Activated CD4-positive, alpha-beta T cell treated with anti-CD3 and anti-CD28 coated beads, Interleukin-2, amount 10 ng/mL, durations not matched to agents 7 days and 5 days (primary cell): ENCODE data around the gene TUBB1. TPM values are rescaled to one million over a fixed set of nuclear protein-coding genes. Genes with fewer than 3 reads are reported as not detected.
"Not testable (repeated sequence)": the region's sequence is repeated elsewhere in the genome, so short reads cannot be mapped to it uniquely, and the experiment has no call there.

Experiments
- CTCF ChIA-PET: fragments of 350-600 bp; sonication (Branson Sonifier 250); formaldehyde crosslinking; loops from one replicate; lab custom pipeline; 2021; ENCODE audit warnings: antibody characterized with exemption; lab: Charles Lee
- POLR2A ChIA-PET: fragments of 350-600 bp; sonication (Branson Sonifier 250); formaldehyde crosslinking; loops from one replicate; lab custom pipeline; 2021; ENCODE audit warnings: antibody characterized with exemption; lab: Charles Lee
- DNase-seq: peaks from one replicate; pipeline ENCODE4 v3.0.0-alpha.2; 2020
- H3K27ac Mint-ChIP-seq: one replicate; pipeline ENCODE4 v1.8.0; 2021; ENCODE audit warnings: mild to moderate bottlenecking, moderate library complexity, mixed read lengths
- H3K27me3 Mint-ChIP-seq: one replicate; pipeline ENCODE4 v1.8.0; 2021; ENCODE audit warnings: mixed read lengths
- H3K36me3 Mint-ChIP-seq: one replicate; pipeline ENCODE4 v1.8.0; 2021; ENCODE audit warnings: low read depth, mixed read lengths
- H3K4me1 Mint-ChIP-seq: one replicate; pipeline ENCODE4 v1.8.0; 2021; ENCODE audit warnings: mixed read lengths
- H3K4me3 Mint-ChIP-seq: one replicate; pipeline ENCODE4 v1.8.0; 2021; ENCODE audit warnings: mild to moderate bottlenecking, moderate library complexity, mixed read lengths
- H3K9me3 Mint-ChIP-seq: one replicate; pipeline ENCODE4 v1.8.0; 2021; ENCODE audit warnings: mixed read lengths
- total RNA-seq, 2 experiments: library from RNA; stranded (reverse); gene quantifications; one replicate each; pipeline ENCODE4 v1.2.3, GENCODE V29; 2021

Gene TUBB1
- total RNA-seq, 2 experiments from 2014 or later = not detected

GRCh38 chr20:58982406-58983114, 36.7 kb upstream of the TUBB1 start:
- H3K9me3 Mint-ChIP-seq = no peaks in the 10 kb centered on the region
- ChIA-PET CTCF (interaction anchor here (0.6 to 1.1 kb wide), 4 partner anchors 29 to 529 kb away, joined by 3 to 6 read pairs (median 4); partner anchors contain the start of gene ATP5F1E), POLR2A (no interaction called here)
- peaks cover 38% of the 10 kb centered on the region for H3K4me1 Mint-ChIP-seq
- peaks cover 3% of the 10 kb centered on the region for H3K27me3 Mint-ChIP-seq
- DNase-seq = no peak
- peak overlapping the region; percentile 72 for H3K27ac Mint-ChIP-seq
- peak overlapping the region; percentile 94 for H3K4me3 Mint-ChIP-seq
- H3K36me3 Mint-ChIP-seq = peaks cover 29% of the 10 kb centered on the region

GRCh38 chr20:58983115-58983468, 36.1 kb upstream of the TUBB1 start:
- H3K9me3 Mint-ChIP-seq, DNase-seq, H3K27ac Mint-ChIP-seq, POLR2A ChIA-PET, H3K27me3 Mint-ChIP-seq: not testable (repeated sequence)
- Mint-ChIP-seq H3K4me1 (peaks cover 38% of the 10 kb centered on the region), H3K4me3 (peak overlapping the region; percentile 94), H3K36me3 (peaks cover 34% of the 10 kb centered on the region)
- CTCF ChIA-PET = interaction anchor here (0.7 to 1.1 kb wide), 4 partner anchors 28 to 1081 kb away, joined by 3 to 6 read pairs (median 4); partner anchors contain the start of gene ATP5F1E

GRCh38 chr20:58984691-58985090, 34.5 kb upstream of the TUBB1 start:
- ChIA-PET POLR2A (no interaction called here), CTCF (interaction anchor here (0.6 to 0.9 kb wide), 2 partner anchors 8 to 24 kb away, joined by 3 read pairs; no protein-coding TSS in a partner anchor)
- no peak for DNase-seq
- Mint-ChIP-seq H3K27me3 (peaks cover 2% of the 10 kb centered on the region), H3K4me3 (no peak overlapping the region), H3K9me3 (no peaks in the 10 kb centered on the region), H3K4me1 (peaks cover 38% of the 10 kb centered on the region), H3K36me3 (peaks cover 47% of the 10 kb centered on the region), H3K27ac (no peak overlapping the region)

- Mint-ChIP-seq H3K9me3 (no peaks in the 10 kb centered on the region), H3K36me3 (peaks cover 54% of the 10 kb centered on the region), H3K4me1 (peaks cover 37% of the 10 kb centered on the region), H3K27me3 (no peaks in the 10 kb centered on the region), H3K27ac (no peak overlapping the region), H3K4me3 (no peak overlapping the region)
- no peak for DNase-seq
- ChIA-PET POLR2A (no interaction called here), CTCF (no interaction called here)
Observed at GRCh38 chr20:58985656-58986055, 33.6 kb upstream of the TUBB1 start.

GRCh38 chr20:58986286-58986967, 32.8 kb upstream of the TUBB1 start:
- no peak for DNase-seq
- CTCF ChIA-PET = interaction anchor here (0.9 to 1.0 kb wide), 2 partner anchors 8 to 10 kb away, joined by 3 read pairs; no protein-coding TSS in a partner anchor
- Mint-ChIP-seq H3K9me3 (no peaks in the 10 kb centered on the region), H3K4me3 (no peak overlapping the region), H3K27me3 (no peaks in the 10 kb centered on the region), H3K36me3 (peaks cover 61% of the 10 kb centered on the region), H3K27ac (no peak overlapping the region), H3K4me1 (peaks cover 37% of the 10 kb centered on the region)
- POLR2A ChIA-PET = interaction anchor here (1.1 kb wide), 1 partner anchor 97 kb away, joined by 3 read pairs; no protein-coding TSS in a partner anchor

- POLR2A ChIA-PET = interaction anchor here (1.1 kb wide), 1 partner anchor 98 kb away, joined by 3 read pairs; no protein-coding TSS in a partner anchor
- Mint-ChIP-seq H3K4me3 (no peak overlapping the region), H3K4me1 (peaks cover 34% of the 10 kb centered on the region), H3K27ac (no peak overlapping the region), H3K27me3 (no peaks in the 10 kb centered on the region), H3K9me3 (no peaks in the 10 kb centered on the region), H3K36me3 (peaks cover 66% of the 10 kb centered on the region)
- CTCF ChIA-PET = interaction anchor here (0.9 to 1.0 kb wide), 2 partner anchors 8 to 9 kb away, joined by 3 read pairs; no protein-coding TSS in a partner anchor
- DNase-seq = no peak
Observed at GRCh38 chr20:58986968-58987517, 32.2 kb upstream of the TUBB1 start.

GRCh38 chr20:58987790-58988564, 31.3 kb upstream of the TUBB1 start:
- H3K27ac Mint-ChIP-seq = no peak overlapping the region
- no peak for DNase-seq
- H3K36me3 Mint-ChIP-seq = peaks cover 67% of the 10 kb centered on the region
- ChIA-PET CTCF (interaction anchor here (0.6 kb wide), 1 partner anchor 13 kb away, joined by 3 read pairs; no protein-coding TSS in a partner anchor), POLR2A (interaction anchor here (1.1 kb wide), 1 partner anchor 99 kb away, joined by 3 read pairs; no protein-coding TSS in a partner anchor)
- no peaks in the 10 kb centered on the region for H3K9me3 Mint-ChIP-seq
- no peaks in the 10 kb centered on the region for H3K27me3 Mint-ChIP-seq
- no peak overlapping the region for H3K4me3 Mint-ChIP-seq
- peaks cover 26% of the 10 kb centered on the region for H3K4me1 Mint-ChIP-seq

- Mint-ChIP-seq H3K4me1 (peaks cover 23% of the 10 kb centered on the region), H3K4me3 (no peak overlapping the region), H3K36me3 (peaks cover 72% of the 10 kb centered on the region), H3K27me3 (no peaks in the 10 kb centered on the region), H3K9me3 (no peaks in the 10 kb centered on the region), H3K27ac (no peak overlapping the region)
- ChIA-PET POLR2A (no interaction called here), CTCF (interaction anchor here (0.6 kb wide), 1 partner anchor 13 kb away, joined by 3 read pairs; no protein-coding TSS in a partner anchor)
- no peak for DNase-seq
Observed at GRCh38 chr20:58988565-58988882, 30.7 kb upstream of the TUBB1 start.

- Mint-ChIP-seq H3K4me1 (peaks cover 16% of the 10 kb centered on the region), H3K36me3 (peaks cover 73% of the 10 kb centered on the region), H3K9me3 (no peaks in the 10 kb centered on the region), H3K27me3 (no peaks in the 10 kb centered on the region), H3K27ac (no peak overlapping the region), H3K4me3 (no peak overlapping the region)
- ChIA-PET POLR2A (no interaction called here), CTCF (no interaction called here)
- DNase-seq = no peak
Observed at GRCh38 chr20:58989196-58989595, 30.0 kb upstream of the TUBB1 start.

- peaks cover 9% of the 10 kb centered on the region for H3K4me1 Mint-ChIP-seq
- POLR2A ChIA-PET = no interaction called here
- CTCF ChIA-PET = interaction anchor here (0.6 kb wide), 1 partner anchor 12 kb away, joined by 4 read pairs; no protein-coding TSS in a partner anchor
- peaks cover 83% of the 10 kb centered on the region for H3K36me3 Mint-ChIP-seq
- no peak overlapping the region for H3K4me3 Mint-ChIP-seq
- DNase-seq = no peak
- no peak overlapping the region for H3K27ac Mint-ChIP-seq
- no peaks in the 10 kb centered on the region for H3K27me3 Mint-ChIP-seq
- H3K9me3 Mint-ChIP-seq = no peaks in the 10 kb centered on the region
Observed at GRCh38 chr20:58990651-58991445, 28.4 kb upstream of the TUBB1 start.

- no peak overlapping the region for H3K27ac Mint-ChIP-seq
- ChIA-PET CTCF (no interaction called here), POLR2A (no interaction called here)
- peaks cover 87% of the 10 kb centered on the region for H3K36me3 Mint-ChIP-seq
- no peaks in the 10 kb centered on the region for H3K9me3 Mint-ChIP-seq
- no peak for DNase-seq
- H3K4me1 Mint-ChIP-seq = peaks cover 6% of the 10 kb centered on the region
- no peaks in the 10 kb centered on the region for H3K27me3 Mint-ChIP-seq
- H3K4me3 Mint-ChIP-seq = no peak overlapping the region
Observed at GRCh38 chr20:58991715-58992114, 27.5 kb upstream of the TUBB1 start.
